NCI-H2171 (cell line): ENCODE data around the gene TNFSF15.

Source experiments
- DNase-seq: peaks from one replicate; lab custom pipeline; 2025; lab: John Stamatoyannopoulos, UW

TNFSF15 gene

GRCh38 chr9:114789006-114789405 is 16.8 kb downstream of the TNFSF15 start:
- DNase-seq, result no peak

- DNase-seq, result no peak
Observed at GRCh38 chr9:114787781-114788498, 17.9 kb downstream of the TNFSF15 start.

- DNase-seq, result no peak
Observed at GRCh38 chr9:114787214-114787613, 18.6 kb downstream of the TNFSF15 start.

GRCh38 chr9:114785866-114786650 is 19.8 kb downstream of the TNFSF15 start:
- DNase-seq, result no peak

- DNase-seq, result no peak
Observed at GRCh38 chr9:114784721-114785279, 21.0 kb downstream of the TNFSF15 start.

GRCh38 chr9:114782586-114782985 is 23.3 kb downstream of the TNFSF15 start:
- DNase-seq, result no peak

GRCh38 chr9:114779352-114779845 is 26.4 kb downstream of the TNFSF15 start:
- no peak for DNase-seq

GRCh38 chr9:114777821-114778609 is 27.8 kb downstream of the TNFSF15 start:
- no peak for DNase-seq

GRCh38 chr9:114776683-114777399 is 29.0 kb downstream of the TNFSF15 start:
- no peak for DNase-seq

- no peak for DNase-seq
Observed at GRCh38 chr9:114775981-114776380, 29.9 kb downstream of the TNFSF15 start.

- no peak for DNase-seq
Observed at GRCh38 chr9:114775121-114775520, 30.7 kb downstream of the TNFSF15 start.

GRCh38 chr9:114774524-114774923 is 31.3 kb downstream of the TNFSF15 start:
- no peak for DNase-seq

GRCh38 chr9:114771889-114772288 is 34.0 kb downstream of the TNFSF15 start:
- DNase-seq, result no peak

GRCh38 chr9:114770991-114771390 is 34.8 kb downstream of the TNFSF15 start:
- DNase-seq, result no peak

GRCh38 chr9:114769624-114770023 is 36.2 kb downstream of the TNFSF15 start:
- DNase-seq, result no peak

GRCh38 chr9:114763220-114763619 is 42.6 kb downstream of the TNFSF15 start:
- no peak for DNase-seq

- no peak for DNase-seq
Observed at GRCh38 chr9:114761523-114761922, 44.3 kb downstream of the TNFSF15 start.

GRCh38 chr9:114759512-114760341 is 46.1 kb downstream of the TNFSF15 start:
- no peak for DNase-seq

GRCh38 chr9:114757984-114758383 is 47.9 kb downstream of the TNFSF15 start:
- no peak for DNase-seq

- no peak for DNase-seq
Observed at GRCh38 chr9:114757395-114757794, 48.4 kb downstream of the TNFSF15 start.

- no peak for DNase-seq
Observed at GRCh38 chr9:114756920-114757319, 48.9 kb downstream of the TNFSF15 start.
